Omental fat pad (tissue), 4 donors: ENCODE measurements around the gene NMU. TPM values are rescaled to one million over a fixed set of nuclear protein-coding genes. Genes with fewer than 3 reads are reported as not detected.
"Not testable (repeated sequence)": the region's sequence is repeated elsewhere in the genome, so short reads cannot be mapped to it uniquely, and the experiment has no call there.

Source experiments
- ATAC-seq: fragments of 150-250 bp; one replicate; pipeline ENCODE4 v1.9.1; 2016; ENCODE audit warnings: mild to moderate bottlenecking, moderate library complexity; ENCODE audit not compliant: low FRiP score
- DNase-seq: peaks from one replicate; pipeline ENCODE4 v3.0.0-alpha.2; 2019; ENCODE audit warnings: low spot score
- CTCF ChIP-seq, 3 donors: fragments of 450-650 bp; IDR thresholded peaks; one replicate each; pipeline ENCODE4 v1.5.1; 2016 to 2017; ENCODE audit warnings: antibody characterized with exemption in 3 of 3, mild to moderate bottlenecking in 3 of 3, moderate library complexity in 2 of 3
- total RNA-seq, 4 donors: library from RNA; depleted of rRNA; stranded (reverse); fragments of >200 nt; gene quantifications; one replicate each; pipeline ENCODE4 v1.1.0, GENCODE V29; 2016

NMU gene, protein sequence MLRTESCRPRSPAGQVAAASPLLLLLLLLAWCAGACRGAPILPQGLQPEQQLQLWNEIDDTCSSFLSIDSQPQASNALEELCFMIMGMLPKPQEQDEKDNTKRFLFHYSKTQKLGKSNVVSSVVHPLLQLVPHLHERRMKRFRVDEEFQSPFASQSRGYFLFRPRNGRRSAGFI
- total RNA-seq = not detected

DNA sequence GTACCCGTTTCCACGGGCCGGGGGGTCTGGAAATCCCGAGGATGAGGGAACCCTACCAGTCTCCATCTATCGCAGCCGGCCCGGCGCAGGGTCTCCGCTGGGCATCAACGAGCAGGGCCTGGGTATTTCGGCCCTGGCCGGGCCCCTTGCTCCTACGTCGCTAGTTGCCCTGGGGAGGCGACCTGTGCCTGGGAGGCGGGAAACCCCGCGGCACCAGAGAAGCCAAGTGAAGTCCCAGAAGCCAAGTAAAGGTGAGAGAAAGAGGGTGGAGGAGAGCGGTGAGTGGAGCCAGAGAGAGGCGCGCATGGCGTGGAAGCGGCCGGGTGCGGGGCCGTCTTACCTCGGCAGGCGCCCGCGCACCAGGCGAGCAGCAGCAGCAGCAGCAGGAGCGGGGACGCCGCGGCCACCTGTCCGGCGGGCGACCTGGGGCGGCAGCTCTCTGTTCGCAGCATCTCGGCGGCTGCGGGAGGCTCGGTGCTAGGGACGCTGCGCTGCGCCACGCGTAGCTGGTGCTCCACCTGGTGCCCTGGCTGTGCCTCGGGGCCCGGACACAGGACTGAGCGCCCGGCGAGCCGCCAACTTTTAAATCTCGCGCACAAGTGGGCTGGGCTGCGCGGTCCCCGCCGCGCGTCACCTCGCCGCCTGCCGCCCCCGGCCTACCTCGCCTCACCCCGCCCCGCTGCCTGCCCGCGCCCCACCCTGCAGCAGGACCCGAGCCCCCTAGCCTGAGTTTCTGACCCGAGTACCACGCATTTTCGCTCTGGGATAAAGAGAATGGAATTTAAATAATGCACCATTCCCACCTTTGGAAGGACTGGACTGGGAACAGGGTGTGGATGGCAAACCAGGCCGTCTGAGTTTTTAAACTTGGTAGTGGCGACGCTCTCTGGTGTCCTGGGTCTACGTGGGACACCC is at the start of gene NMU:
Gene NMU, minus strand, starts transcription at position 558 of the 915 bp plus-strand sequence. Its CDS starts 106 bp downstream, at position 452.
- no peak for TF ChIP-seq CTCF (IDR thresholded peaks at IDR 0.05)
- ATAC-seq (peak; percentile 45), DNase-seq (no peak)

DNA sequence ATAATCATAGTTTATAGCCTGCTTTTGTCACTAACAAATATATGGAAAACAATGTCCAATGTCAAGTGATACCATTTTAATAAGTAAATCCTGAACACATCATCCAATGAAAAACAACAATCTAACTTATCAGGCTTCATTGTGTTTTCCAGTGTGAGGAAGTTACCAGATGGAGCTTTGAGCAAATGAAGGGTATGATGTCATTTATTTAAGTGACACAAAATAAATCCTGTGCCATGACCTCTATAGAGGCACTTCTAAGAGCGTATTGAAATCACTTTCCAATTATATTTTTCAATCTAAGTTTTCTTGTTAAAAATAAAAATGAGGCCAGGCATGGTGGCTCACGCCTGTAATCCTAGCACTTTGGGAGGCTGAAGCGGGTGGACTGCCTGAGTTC is 48.2 kb upstream of the NMU start:
- TF ChIP-seq CTCF (IDR thresholded peaks at IDR 0.05) = no peak
- DNase-seq = no peak
- ATAC-seq = no peak

DNA sequence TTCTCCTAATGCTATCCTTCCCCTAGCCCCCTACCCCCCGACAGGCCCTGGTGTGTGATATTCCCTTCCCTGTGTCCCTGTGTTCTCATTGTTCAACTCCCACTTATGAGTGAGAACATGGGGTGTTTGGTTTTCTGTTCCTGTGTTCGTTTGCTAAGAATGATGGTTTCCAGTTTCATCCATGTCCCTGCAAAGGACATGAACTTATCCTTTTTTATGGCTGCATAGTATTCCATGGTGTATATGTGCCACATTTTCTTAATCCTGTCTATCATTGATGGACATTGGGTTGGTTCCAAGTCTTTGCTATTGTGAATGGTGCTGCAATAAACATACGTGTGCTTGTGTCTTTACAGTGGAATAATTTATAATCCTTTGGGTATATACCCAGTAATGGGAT is 46.7 kb upstream of the NMU start:
- ATAC-seq = not testable (repeated sequence)

GRCh38 chr4:55682295-55682694 is 46.2 kb upstream of the NMU start:
- ATAC-seq = no peak
- DNase-seq = no peak
- no peak for TF ChIP-seq CTCF (IDR thresholded peaks at IDR 0.05)

More for the DNA sequence above, 46.7 kb upstream of the NMU start:
- not testable (repeated sequence) for DNase-seq

DNA sequence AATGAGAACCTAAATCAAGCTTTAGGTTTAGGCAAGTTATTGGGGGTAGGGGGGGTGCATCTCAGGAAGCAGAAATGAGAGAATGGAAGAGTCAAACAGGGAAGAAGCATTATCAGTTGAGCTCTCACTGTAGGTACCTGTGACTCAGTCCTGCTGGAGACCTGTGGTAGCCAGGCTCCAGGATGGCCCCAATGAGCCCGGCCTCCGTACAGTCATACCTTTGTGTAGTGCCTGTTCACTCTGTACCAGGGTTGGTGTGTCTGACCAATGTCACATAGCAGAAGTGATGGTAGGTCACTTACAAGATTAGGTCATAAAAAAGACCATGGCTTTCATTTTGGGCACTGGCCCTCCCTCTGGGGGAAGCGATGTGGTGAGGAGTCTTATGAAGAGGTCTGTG is 45.3 kb upstream of the NMU start:
- ATAC-seq (no peak), DNase-seq (no peak)
- TF ChIP-seq CTCF (IDR thresholded peaks at IDR 0.05) = no peak

DNA sequence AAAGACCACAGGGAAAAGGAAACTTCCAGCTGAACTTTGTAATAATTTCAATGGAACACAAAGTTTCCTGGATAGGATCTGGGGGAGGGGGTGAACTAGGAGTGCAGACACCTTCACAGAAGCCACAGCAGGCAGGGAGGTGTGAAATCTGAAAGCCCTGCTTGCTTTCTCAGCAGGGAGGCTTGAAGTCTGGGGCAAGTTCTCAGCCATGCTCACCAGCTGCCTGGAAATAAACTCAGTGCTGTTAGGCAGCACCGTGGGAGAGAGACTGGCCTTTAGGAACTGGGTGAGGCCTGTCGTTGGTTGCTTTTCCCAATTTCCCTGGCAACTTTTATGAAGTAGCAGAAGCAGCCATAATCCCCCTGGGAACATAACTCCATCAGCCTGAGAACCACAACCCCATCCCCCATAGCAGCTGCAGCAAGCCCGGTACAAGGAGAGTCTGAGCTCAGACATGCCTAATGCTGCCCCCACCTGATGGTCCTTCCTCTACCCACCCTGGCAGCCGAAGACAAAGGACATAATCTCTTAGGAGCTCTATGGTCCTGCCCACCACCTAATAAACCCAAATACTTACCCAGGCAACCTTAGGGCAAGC is 39.2 kb upstream of the NMU start:
- DNase-seq (no peak), ATAC-seq (no peak)
- TF ChIP-seq CTCF (IDR thresholded peaks at IDR 0.05) = no peak

GRCh38 chr4:55673424-55673823 is 37.3 kb upstream of the NMU start:
- no peak for TF ChIP-seq CTCF (IDR thresholded peaks at IDR 0.05)
- DNase-seq (no peak), ATAC-seq (no peak)
